SU-DHL-6 (cell line): ENCODE data around the gene RRBP1.

Experiments
- H2AFZ ChIP-seq: fragments of 200-600 bp; sonication (generic); 2 replicates; pipeline ENCODE4 v1.6.1; 2014; ENCODE audit warnings: low read depth, mild to moderate bottlenecking, moderate library complexity, mixed read lengths, antibody characterized with exemption, low read length; ENCODE audit not compliant: severe bottlenecking
- H3F3A ChIP-seq: fragments of 200-600 bp; shearing (Covaris generic); 2 replicates; pipeline ENCODE4 v1.6.0; 2016; ENCODE audit warnings: antibody characterized with exemption, mild to moderate bottlenecking; ENCODE audit not compliant: insufficient read depth
- H3K27ac ChIP-seq: fragments of 200-600 bp; sonication (generic); 2 replicates; pipeline ENCODE4 v1.5.1; 2016; ENCODE audit warnings: low read depth, mild to moderate bottlenecking, low read length, moderate library complexity, mixed read lengths
- H3K27me3 ChIP-seq: fragments of 200-600 bp; sonication (generic), shearing (Covaris generic); 2 replicates; pipeline ENCODE4 v1.6.0; 2014; ENCODE audit warnings: mild to moderate bottlenecking, low read length
- H3K36me3 ChIP-seq: fragments of 200-600 bp; sonication (generic); 2 replicates; pipeline ENCODE4 v1.6.1; 2014; ENCODE audit warnings: mild to moderate bottlenecking, low read length, mixed read lengths
- H3K4me2 ChIP-seq: fragments of 300-600, 200-600 bp; shearing (Covaris generic), sonication (generic); 2 replicates; pipeline ENCODE4 v1.6.0; 2014; ENCODE audit warnings: low read length, low read depth, mild to moderate bottlenecking; ENCODE audit not compliant: poor library complexity, severe bottlenecking
- H3K4me3 ChIP-seq: fragments of 200-600 bp; sonication (generic); 2 replicates; pipeline ENCODE4 v1.5.1; 2014; ENCODE audit warnings: antibody characterized with exemption, low read length, mild to moderate bottlenecking, mixed read lengths; ENCODE audit not compliant: insufficient read depth, poor library complexity, severe bottlenecking
- H3K79me2 ChIP-seq: fragments of 200-600 bp; sonication (generic); 2 replicates; pipeline ENCODE4 v1.6.1; 2014; ENCODE audit warnings: mild to moderate bottlenecking, low read length, moderate library complexity; ENCODE audit not compliant: insufficient read depth
- H3K9ac ChIP-seq: fragments of 200-600 bp; sonication (generic); 2 replicates; pipeline ENCODE4 v1.7.0; 2014; ENCODE audit warnings: mild to moderate bottlenecking, low read length
- H3K9me2 ChIP-seq: fragments of 200-600 bp; sonication (generic); replicated peaks from 2 replicates; pipeline ENCODE4 v1.6.1; 2014; ENCODE audit warnings: low read length; ENCODE audit not compliant: insufficient read depth
- H3K9me3 ChIP-seq: fragments of 200-600 bp; sonication (generic); 2 replicates; pipeline ENCODE4 v1.6.1; 2014; ENCODE audit warnings: low read length, mixed read lengths; ENCODE audit not compliant: insufficient read depth
- H4K20me1 ChIP-seq: fragments of 200-600 bp; sonication (generic); 2 replicates; pipeline ENCODE4 v1.6.1; 2014; ENCODE audit warnings: low read depth, mild to moderate bottlenecking, antibody characterized with exemption, low read length, moderate library complexity, mixed read lengths
- CTCF ChIP-seq: fragments of 200-600 bp; sonication (generic); IDR thresholded peaks from one replicate; pipeline ENCODE4 v1.5.1; 2017; ENCODE audit warnings: antibody characterized with exemption, mild to moderate bottlenecking, low read length, moderate library complexity; ENCODE audit not compliant: insufficient read depth, poor library complexity, severe bottlenecking
- EZH2phosphoT487 ChIP-seq: fragments of 200-600 bp; sonication (generic), shearing (Covaris generic); conservative IDR thresholded peaks from 2 replicates; pipeline ENCODE4 v1.6.1; 2018; ENCODE audit warnings: mild to moderate bottlenecking, antibody characterized with exemption, low read length, moderate library complexity, mixed read lengths

The RRBP1 gene

GRCh38 chr20:17688965-17689364 is 6.9 kb upstream of the RRBP1 start:
- no peak overlapping the region for H3K4me2 ChIP-seq
- no peaks in the 10 kb centered on the region for H3K36me3 ChIP-seq
- H3K9ac ChIP-seq = no peak overlapping the region
- no peak overlapping the region for H2AFZ ChIP-seq
- no peak overlapping the region for H3K27ac ChIP-seq
- H3K27me3 ChIP-seq = no peaks in the 10 kb centered on the region
- no peaks in the 10 kb centered on the region for H3K9me3 ChIP-seq
- no peaks in the 10 kb centered on the region for H4K20me1 ChIP-seq
- H3K79me2 ChIP-seq = no peaks in the 10 kb centered on the region
- TF ChIP-seq EZH2phosphoT487 (no peak), CTCF (no peak)
- no peak overlapping the region for H3K4me3 ChIP-seq
- no peaks in the 10 kb centered on the region for H3F3A ChIP-seq
- H3K9me2 ChIP-seq = no peaks in the 10 kb centered on the region

- Histone ChIP-seq H3K4me3 (no peak overlapping the region), H3K27me3 (no peaks in the 10 kb centered on the region), H4K20me1 (no peaks in the 10 kb centered on the region), H3F3A (no peaks in the 10 kb centered on the region), H2AFZ (no peak overlapping the region), H3K4me2 (no peak overlapping the region), H3K9me2 (no peaks in the 10 kb centered on the region), H3K27ac (no peak overlapping the region), H3K36me3 (no peaks in the 10 kb centered on the region), H3K9me3 (no peaks in the 10 kb centered on the region), H3K9ac (no peak overlapping the region), H3K79me2 (no peaks in the 10 kb centered on the region)
- TF ChIP-seq EZH2phosphoT487 (no peak), CTCF (no peak)
Observed at GRCh38 chr20:17687800-17688199, 5.8 kb upstream of the RRBP1 start.

GRCh38 chr20:17685168-17685567 is 3.1 kb upstream of the RRBP1 start:
- Histone ChIP-seq H3K9me2 (no peaks in the 10 kb centered on the region), H3K36me3 (no peaks in the 10 kb centered on the region), H3K4me3 (no peak overlapping the region), H3K9me3 (no peaks in the 10 kb centered on the region), H3K79me2 (0 out of 2 replicates have a peak, but pooled peaks cover under 1% of the 10 kb centered on the region), H3F3A (no peaks in the 10 kb centered on the region), H3K9ac (no peak overlapping the region), H2AFZ (no peak overlapping the region), H4K20me1 (no peaks in the 10 kb centered on the region), H3K4me2 (no peak overlapping the region), H3K27ac (no peak overlapping the region), H3K27me3 (no peaks in the 10 kb centered on the region)
- TF ChIP-seq EZH2phosphoT487 (no peak), CTCF (no peak)
